Activated CD4-positive, alpha-beta memory T cell treated with anti-CD3 and anti-CD28 coated beads for 36 hours (primary cell): ENCODE results near the gene TACC2. TPM values are rescaled to one million over a fixed set of nuclear protein-coding genes. Genes with fewer than 3 reads are reported as not detected.

Source experiments
- CTCF ChIA-PET: fragments of 350-600 bp; sonication (Branson Sonifier 250); formaldehyde crosslinking; loops from one replicate; lab custom pipeline; 2021; ENCODE audit warnings: antibody characterized with exemption, inconsistent platforms; lab: Charles Lee
- POLR2A ChIA-PET: fragments of 350-600 bp; sonication (Branson Sonifier 250); formaldehyde crosslinking; loops from one replicate; lab custom pipeline; 2021; ENCODE audit warnings: antibody characterized with exemption; lab: Charles Lee
- DNase-seq: peaks from one replicate; pipeline ENCODE4 v3.0.0-alpha.2; 2020
- H3K27ac Mint-ChIP-seq: one replicate; pipeline ENCODE4 v1.8.0; 2021; ENCODE audit warnings: mixed read lengths
- H3K27me3 Mint-ChIP-seq: one replicate; pipeline ENCODE4 v1.8.0; 2021; ENCODE audit warnings: mixed read lengths
- H3K36me3 Mint-ChIP-seq: one replicate; pipeline ENCODE4 v1.8.0; 2021; ENCODE audit warnings: mixed read lengths
- H3K4me1 Mint-ChIP-seq: one replicate; pipeline ENCODE4 v1.8.0; 2021; ENCODE audit warnings: low read depth, mixed read lengths
- H3K4me3 Mint-ChIP-seq: one replicate; pipeline ENCODE4 v1.8.0; 2021; ENCODE audit warnings: mild to moderate bottlenecking, mixed read lengths
- H3K9me3 Mint-ChIP-seq: one replicate; pipeline ENCODE4 v1.8.0; 2021; ENCODE audit warnings: mixed read lengths
- intact Hi-C: fragments of 100-400 bp; cut with micrococcal nuclease; formaldehyde crosslinking; loops from one replicate; pipeline ENCODE4 v1.15.1; 2023
- total RNA-seq, 2 experiments: library from RNA; stranded (reverse); gene quantifications; one replicate each; pipeline ENCODE4 v1.2.3, GENCODE V29; 2021

The TACC2 gene
- total RNA-seq, 2 experiments from 2014 or later: not detected

GRCh38 chr10:122158362-122158761, 169.4 kb downstream of the TACC2 start:
- no peak overlapping the region for H3K4me3 Mint-ChIP-seq
- no peak overlapping the region for H3K27ac Mint-ChIP-seq
- no peaks in the 10 kb centered on the region for H3K9me3 Mint-ChIP-seq
- no peaks in the 10 kb centered on the region for H3K36me3 Mint-ChIP-seq
- no peak for DNase-seq
- ChIA-PET CTCF (no interaction called here), POLR2A (no interaction called here)
- no peaks in the 10 kb centered on the region for H3K4me1 Mint-ChIP-seq
- intact Hi-C loops: no loop called here
- H3K27me3 Mint-ChIP-seq: peaks cover 34% of the 10 kb centered on the region

DNA sequence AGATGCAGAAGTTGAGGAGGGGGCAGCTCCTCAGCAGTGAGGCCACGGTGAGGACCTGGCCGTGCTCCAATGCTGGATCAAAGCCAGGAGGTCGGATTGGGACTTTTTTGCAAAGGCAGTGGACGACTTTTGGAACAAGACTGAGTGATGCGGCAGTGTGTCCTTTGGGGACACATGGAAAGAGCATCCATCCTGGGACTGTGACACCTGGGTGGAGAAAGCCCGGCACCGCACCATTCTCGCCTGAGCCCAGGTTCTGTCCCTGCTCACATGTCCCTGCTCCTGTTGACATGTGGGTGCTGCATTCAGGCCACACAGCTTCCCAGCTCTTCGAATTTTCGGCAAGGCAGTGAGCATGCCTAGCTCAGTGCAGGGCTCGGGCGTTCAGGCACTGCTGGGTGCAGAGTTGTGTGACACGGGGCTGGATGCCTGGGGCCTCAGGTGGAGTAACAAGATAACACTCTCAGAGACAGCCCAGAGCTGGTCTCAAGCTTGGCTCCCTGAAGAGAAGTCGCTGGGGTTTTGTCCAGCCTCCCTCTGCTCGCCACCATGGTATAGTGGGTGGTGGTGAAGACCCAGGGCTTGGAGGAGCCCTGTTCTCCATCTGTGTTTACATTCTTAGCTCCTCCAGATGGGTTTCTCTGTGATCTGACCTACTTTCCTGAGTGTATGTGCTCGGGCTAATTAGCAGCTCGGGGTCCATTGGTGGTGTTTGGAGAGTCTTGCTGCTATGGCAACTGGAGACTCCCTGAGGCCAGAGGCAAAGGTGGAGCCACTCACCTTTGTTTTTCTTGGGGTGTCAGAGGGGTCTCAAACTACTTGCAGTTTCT, 170.4 kb downstream of the TACC2 start:
- no peak for DNase-seq
- ChIA-PET POLR2A (no interaction called here), CTCF (no interaction called here)
- Mint-ChIP-seq H3K4me1 (peaks cover 3% of the 10 kb centered on the region), H3K36me3 (no peaks in the 10 kb centered on the region), H3K27ac (no peak overlapping the region), H3K4me3 (no peak overlapping the region), H3K9me3 (no peaks in the 10 kb centered on the region), H3K27me3 (peaks cover 39% of the 10 kb centered on the region)
- intact Hi-C loops: no loop called here

GRCh38 chr10:122161795-122162194, 172.8 kb downstream of the TACC2 start:
- Mint-ChIP-seq H3K4me1 (peaks cover 7% of the 10 kb centered on the region), H3K9me3 (no peaks in the 10 kb centered on the region), H3K27ac (no peak overlapping the region), H3K4me3 (no peak overlapping the region), H3K36me3 (no peaks in the 10 kb centered on the region), H3K27me3 (peaks cover 54% of the 10 kb centered on the region)
- DNase-seq: no peak
- ChIA-PET CTCF (no interaction called here), POLR2A (no interaction called here)
- intact Hi-C loops: no loop called here

DNA sequence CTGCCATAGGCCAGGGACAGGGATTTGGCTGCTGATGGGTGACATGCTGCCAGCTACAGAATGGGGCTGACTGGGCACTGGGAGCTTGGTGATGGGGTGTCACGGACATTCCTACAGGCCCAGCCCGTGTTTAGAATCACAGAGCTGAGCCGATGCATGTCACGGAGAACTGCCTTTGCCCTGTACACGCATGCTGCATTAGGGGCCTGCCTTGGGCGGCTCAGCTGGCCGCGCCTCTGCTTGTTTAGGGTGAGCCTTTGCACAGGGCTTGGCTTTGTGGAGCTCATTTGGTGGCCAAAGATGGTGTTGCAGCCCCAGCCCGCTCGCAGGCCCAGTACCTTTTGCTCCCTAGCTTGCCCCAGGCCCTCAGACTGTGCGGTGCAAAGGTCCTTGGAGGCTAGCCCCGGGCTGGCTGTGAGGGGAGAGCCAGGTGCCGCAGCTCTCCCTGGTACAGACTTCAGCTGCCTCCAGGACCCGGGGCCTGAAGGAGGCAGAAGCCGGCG, 173.8 kb downstream of the TACC2 start:
- ChIA-PET CTCF (interaction anchor here (0.5 kb wide), 1 partner anchor 406 kb away, joined by 3 read pairs; no protein-coding TSS in a partner anchor), POLR2A (no interaction called here)
- Mint-ChIP-seq H3K36me3 (no peaks in the 10 kb centered on the region), H3K4me3 (no peak overlapping the region), H3K4me1 (peaks cover 7% of the 10 kb centered on the region), H3K27me3 (peaks cover 58% of the 10 kb centered on the region), H3K9me3 (no peaks in the 10 kb centered on the region), H3K27ac (no peak overlapping the region)
- intact Hi-C loops: no loop called here
- no peak for DNase-seq

DNA sequence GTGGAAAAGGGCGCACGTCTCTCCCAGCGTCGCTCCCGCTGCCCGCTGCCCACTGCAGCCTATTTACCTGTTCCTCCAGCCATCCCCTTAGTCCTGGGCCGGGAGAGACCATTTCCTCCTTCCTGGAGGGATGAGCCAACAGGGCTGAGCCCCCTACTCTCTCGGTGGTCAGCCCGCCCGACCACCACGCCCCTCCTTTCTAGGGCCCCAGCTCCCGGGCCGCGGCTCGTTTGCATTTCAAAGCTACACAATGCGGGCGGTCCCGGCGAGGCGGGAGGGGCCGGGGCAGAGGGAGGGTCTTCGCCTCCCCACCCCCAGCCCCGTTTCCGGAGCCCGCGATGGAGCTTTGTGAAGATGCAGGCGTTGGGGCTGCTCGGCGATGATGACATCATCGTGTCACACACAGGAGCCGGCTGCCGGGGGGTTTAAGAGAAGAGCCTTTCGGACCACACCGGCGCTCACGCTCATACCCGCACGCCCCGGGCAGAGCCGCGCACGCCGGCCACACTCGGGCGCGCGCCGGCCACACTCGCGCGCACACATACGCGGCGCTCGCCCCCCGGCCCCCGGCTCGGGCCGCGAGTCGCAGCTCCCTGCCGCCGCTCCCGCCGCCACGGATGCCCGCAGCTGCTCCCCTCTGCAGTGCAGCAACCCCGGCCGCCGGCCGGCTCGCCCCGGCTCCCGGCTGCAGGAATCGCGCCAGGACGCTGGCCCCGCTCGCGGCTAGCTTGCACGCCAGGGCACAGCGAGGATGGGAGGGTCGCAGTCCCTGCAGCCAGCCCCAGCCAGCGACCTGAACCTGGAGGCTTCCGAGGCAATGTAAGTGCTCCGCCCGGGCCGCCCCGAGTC, 174.4 kb downstream of the TACC2 start:
- POLR2A ChIA-PET: no interaction called here
- H3K4me3 Mint-ChIP-seq: no peak overlapping the region
- H3K36me3 Mint-ChIP-seq: no peaks in the 10 kb centered on the region
- intact Hi-C loops: no loop called here
- CTCF ChIA-PET: no interaction called here
- H3K9me3 Mint-ChIP-seq: no peaks in the 10 kb centered on the region
- peaks cover 58% of the 10 kb centered on the region for H3K27me3 Mint-ChIP-seq
- H3K4me1 Mint-ChIP-seq: peaks cover 7% of the 10 kb centered on the region
- H3K27ac Mint-ChIP-seq: no peak overlapping the region
- DNase-seq: no peak

DNA sequence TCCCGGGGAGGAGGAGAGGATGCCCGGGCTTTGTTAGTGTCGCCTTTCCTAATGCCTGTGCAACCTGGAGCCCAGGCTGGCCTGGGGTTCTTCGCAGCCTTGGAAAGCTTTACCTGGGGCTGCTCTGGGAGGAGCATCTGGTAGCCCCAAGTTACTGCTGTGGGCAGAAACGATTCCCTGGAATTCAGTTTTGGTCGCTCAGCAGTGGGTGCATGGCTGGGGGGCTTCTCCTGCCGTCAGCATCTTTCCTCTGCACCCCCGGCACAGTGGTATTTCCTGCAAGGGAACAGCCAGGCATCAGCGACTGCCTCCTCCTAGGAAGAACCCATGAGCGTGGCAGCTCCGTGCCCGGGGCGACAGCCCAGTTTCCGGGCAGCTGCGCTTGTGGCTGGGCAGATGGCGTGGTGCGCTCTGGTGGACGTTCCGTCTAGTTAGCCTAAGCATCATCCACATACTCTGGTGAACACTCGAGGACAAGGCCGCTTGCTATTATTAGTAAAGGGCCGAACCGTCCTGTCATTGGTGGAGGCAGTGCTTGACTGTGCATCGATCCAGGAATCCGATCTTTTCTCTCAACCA, 175.1 kb downstream of the TACC2 start:
- ChIA-PET POLR2A (no interaction called here), CTCF (no interaction called here)
- DNase-seq: no peak
- intact Hi-C loops: no loop called here
- H3K27me3 Mint-ChIP-seq: peaks cover 54% of the 10 kb centered on the region
- H3K27ac Mint-ChIP-seq: no peak overlapping the region
- no peaks in the 10 kb centered on the region for H3K36me3 Mint-ChIP-seq
- no peaks in the 10 kb centered on the region for H3K9me3 Mint-ChIP-seq
- no peak overlapping the region for H3K4me3 Mint-ChIP-seq
- peaks cover 7% of the 10 kb centered on the region for H3K4me1 Mint-ChIP-seq

GRCh38 chr10:122164815-122165483, 176.0 kb downstream of the TACC2 start:
- intact Hi-C loops: no loop called here
- H3K36me3 Mint-ChIP-seq: no peaks in the 10 kb centered on the region

GRCh38 chr10:122165484-122166276, 176.7 kb downstream of the TACC2 start:
- H3K4me3 Mint-ChIP-seq: no peak overlapping the region
- POLR2A ChIA-PET: no interaction called here
- H3K27ac Mint-ChIP-seq: no peak overlapping the region
- intact Hi-C loops: no loop called here
- H3K9me3 Mint-ChIP-seq: no peaks in the 10 kb centered on the region
- peaks cover 7% of the 10 kb centered on the region for H3K4me1 Mint-ChIP-seq
- no peaks in the 10 kb centered on the region for H3K36me3 Mint-ChIP-seq
- CTCF ChIA-PET: no interaction called here
- DNase-seq: no peak
- H3K27me3 Mint-ChIP-seq: peaks cover 56% of the 10 kb centered on the region

More at GRCh38 chr10:122164815-122165483, 176.0 kb downstream of the TACC2 start:
- CTCF ChIA-PET: no interaction called here
- Mint-ChIP-seq H3K4me1 (peaks cover 7% of the 10 kb centered on the region), H3K27ac (no peak overlapping the region), H3K9me3 (no peaks in the 10 kb centered on the region), H3K4me3 (no peak overlapping the region), H3K27me3 (peaks cover 56% of the 10 kb centered on the region)
- DNase-seq: no peak
- POLR2A ChIA-PET: no interaction called here

DNA sequence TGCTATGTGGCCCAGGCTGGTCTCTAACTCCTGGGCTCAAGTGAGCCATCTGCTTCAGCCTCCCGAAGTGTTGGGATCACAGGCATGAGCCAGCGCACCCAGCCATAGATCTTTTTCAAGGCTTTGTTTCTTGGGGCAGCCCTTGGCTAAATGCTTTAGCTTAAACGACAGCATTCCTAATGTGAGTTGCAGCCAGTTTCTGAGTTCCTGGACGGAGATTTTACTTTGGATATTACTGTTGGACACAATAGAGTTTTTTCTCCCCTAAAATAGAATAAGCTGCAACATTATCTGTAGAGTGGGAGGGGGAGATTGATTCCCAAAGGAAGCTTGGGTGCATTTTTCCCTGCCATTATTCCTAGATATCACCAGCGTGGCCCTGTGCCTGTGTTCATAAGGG, 179.1 kb downstream of the TACC2 start:
- intact Hi-C loops: no loop called here
- POLR2A ChIA-PET: no interaction called here
- H3K4me1 Mint-ChIP-seq: peaks cover 7% of the 10 kb centered on the region
- peaks cover 39% of the 10 kb centered on the region for H3K27me3 Mint-ChIP-seq
- H3K9me3 Mint-ChIP-seq: no peaks in the 10 kb centered on the region
- DNase-seq: no peak
- no peaks in the 10 kb centered on the region for H3K36me3 Mint-ChIP-seq
- CTCF ChIA-PET: no interaction called here
- H3K27ac Mint-ChIP-seq: no peak overlapping the region
- H3K4me3 Mint-ChIP-seq: no peak overlapping the region

DNA sequence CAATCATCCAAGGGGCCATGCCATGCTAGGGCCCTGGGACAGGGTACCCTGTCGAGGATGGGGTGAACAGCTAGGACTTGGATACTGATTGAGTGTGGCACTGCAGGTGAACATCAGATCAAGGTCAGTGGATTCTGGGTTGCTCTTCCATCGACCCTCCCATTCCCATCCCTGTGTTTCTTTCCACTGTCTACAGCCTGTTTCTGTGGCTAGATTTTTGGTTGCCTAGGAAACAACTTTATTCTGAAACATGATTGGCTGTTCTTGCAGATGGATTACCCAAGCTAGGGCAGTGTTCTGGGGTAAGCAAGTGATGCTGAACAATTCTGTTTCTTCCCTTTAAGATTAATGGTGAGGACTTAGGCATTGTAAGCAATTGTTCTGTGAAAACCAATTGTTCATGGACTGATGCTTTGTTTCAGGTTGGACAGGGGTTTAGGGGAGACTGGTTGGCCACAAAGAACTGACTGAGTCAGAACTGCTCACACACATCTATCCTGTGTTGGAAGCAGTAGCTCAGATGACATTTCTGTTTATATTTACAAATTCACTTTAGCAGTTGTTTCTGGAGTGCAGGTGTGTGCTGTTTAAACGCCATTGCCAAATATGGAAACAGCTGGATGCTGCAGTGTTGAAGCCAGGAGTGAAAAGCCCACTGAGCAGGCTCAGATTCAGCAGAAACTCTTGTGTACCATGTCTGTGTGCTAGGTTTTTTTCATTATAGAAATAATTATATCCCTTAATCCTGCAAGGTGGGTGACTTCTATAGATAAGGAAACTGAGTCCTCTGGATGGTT, 179.8 kb downstream of the TACC2 start:
- Mint-ChIP-seq H3K4me1 (peaks cover 7% of the 10 kb centered on the region), H3K9me3 (no peaks in the 10 kb centered on the region), H3K4me3 (no peak overlapping the region), H3K27ac (no peak overlapping the region), H3K27me3 (peaks cover 38% of the 10 kb centered on the region), H3K36me3 (no peaks in the 10 kb centered on the region)
- ChIA-PET POLR2A (no interaction called here), CTCF (no interaction called here)
- intact Hi-C loops: no loop called here
- no peak for DNase-seq

DNA sequence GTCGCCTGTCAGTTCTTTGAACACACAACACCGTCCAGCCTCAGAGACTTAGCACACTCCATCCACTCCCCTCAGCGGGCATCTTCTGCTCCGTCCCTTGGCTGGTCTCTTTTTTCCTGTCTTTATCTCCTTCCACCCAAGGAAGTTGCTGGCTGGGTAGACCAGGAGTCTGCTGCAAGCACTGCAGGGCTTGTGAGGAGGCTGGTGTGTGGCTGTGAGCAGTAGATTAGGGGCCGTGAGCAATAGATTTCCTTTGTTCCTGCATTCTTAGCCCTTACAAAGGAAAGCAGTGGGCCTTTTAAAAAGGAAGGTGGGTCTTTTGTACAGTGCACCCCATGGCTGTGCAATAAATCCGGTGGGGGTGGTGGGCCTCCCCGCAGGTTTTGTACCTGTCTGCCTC, 181.8 kb downstream of the TACC2 start:
- Mint-ChIP-seq H3K36me3 (no peaks in the 10 kb centered on the region), H3K27me3 (peaks cover 24% of the 10 kb centered on the region), H3K27ac (no peak overlapping the region), H3K9me3 (no peaks in the 10 kb centered on the region), H3K4me1 (no peaks in the 10 kb centered on the region), H3K4me3 (no peak overlapping the region)
- ChIA-PET POLR2A (no interaction called here), CTCF (no interaction called here)
- DNase-seq: no peak
- intact Hi-C loops: no loop called here
